ENCODE measurements around the gene TSPEAR.

GRCh38 chr21:44566403-44566802, 145.0 kb downstream of the TSPEAR start:
- no peak for TF ChIP-seq CTCF (IDR thresholded peaks at IDR 0.05)
- no peak for TF ChIP-seq POLR2A (IDR thresholded peaks at IDR 0.05)
